HUDEP-2 (cell line): ENCODE results near the gene STK10.

Experiments
- DNase-seq, 76 experiments: peaks; one replicate each; lab custom pipeline; 2025; ENCODE audit not compliant: unreplicated experiment in 76 of 76; lab: John Stamatoyannopoulos, UW

Gene STK10

GRCh38 chr5:172111852-172112225 is 76.2 kb downstream of the STK10 start:
- peak in 22 of 76 experiments; percentile 10 to 61 (median 40) for DNase-seq

DNA sequence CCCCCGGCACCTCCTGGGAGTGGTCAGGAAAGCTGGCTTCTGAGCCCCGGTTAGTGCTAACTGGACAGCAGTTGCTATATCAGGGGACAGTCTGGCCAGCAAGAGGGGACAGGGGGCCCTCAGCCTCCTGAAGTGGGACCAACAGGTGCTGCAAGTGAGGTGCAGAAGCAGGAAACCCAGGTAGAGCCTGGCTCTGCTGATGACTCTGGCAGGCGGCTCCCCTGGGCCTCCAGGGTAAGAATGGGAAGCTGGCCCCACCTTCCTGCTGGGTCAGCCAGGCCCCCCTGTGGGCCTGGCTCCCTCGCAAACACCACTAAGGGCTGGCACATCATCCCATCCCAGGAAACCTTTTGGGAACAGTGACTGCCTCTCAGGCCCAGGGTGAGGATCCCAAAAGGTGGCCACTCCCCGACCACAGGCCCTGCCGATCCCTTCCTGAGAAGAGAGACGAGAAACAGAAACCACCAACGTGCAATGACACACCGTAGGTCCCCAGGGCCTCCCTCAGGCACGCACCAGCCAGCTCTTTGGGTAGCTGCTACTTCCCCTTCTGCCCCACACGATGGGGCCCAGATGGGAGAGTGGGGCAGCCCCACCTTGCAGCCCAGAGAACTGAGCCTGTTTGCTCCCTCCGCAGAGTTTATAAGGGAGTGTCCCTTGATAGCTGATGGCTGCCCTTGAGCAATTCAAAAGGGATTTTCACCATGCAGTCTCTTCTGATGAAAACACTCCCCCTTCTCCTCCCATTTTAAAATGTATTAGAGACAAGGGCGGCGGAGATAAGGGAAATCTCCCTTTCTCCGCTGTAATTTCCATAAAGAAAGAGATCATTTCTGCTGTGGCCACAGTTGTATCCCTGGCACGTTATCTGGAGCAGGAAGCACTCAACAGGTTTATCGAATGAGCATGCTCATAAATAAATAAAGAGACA is 76.8 kb downstream of the STK10 start:
- peak in 73 of 76 experiments; percentile 7 to 84 (median 59) for DNase-seq

DNA sequence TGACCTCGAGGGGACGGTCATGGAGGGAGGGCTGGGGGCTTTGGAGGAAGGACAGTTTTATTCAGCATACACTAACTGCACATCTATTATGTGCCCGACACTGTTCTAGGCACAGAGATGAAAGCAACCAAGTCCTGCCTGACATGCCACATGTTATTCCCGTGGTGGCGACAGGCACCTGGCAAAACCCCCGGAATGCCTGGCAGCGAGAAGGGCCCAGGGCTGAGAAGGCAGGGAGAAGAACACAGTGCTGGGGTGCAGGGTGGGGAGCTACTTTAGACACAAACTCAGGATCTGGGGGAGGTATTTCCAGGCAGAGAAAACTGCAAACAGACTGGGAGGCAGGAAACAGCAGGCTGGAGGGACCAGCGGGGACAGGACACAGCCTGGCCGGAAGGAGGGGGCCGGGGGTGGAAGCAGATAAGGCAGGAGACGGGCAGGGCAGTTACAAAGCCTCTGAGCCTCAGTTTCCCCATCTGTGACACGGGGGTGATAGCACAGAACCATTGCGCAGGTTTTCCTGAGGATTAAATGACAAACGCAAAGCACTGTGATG is 77.7 kb downstream of the STK10 start:
- no peak for DNase-seq

GRCh38 chr5:172109749-172110148 is 78.3 kb downstream of the STK10 start:
- no peak for DNase-seq

DNA sequence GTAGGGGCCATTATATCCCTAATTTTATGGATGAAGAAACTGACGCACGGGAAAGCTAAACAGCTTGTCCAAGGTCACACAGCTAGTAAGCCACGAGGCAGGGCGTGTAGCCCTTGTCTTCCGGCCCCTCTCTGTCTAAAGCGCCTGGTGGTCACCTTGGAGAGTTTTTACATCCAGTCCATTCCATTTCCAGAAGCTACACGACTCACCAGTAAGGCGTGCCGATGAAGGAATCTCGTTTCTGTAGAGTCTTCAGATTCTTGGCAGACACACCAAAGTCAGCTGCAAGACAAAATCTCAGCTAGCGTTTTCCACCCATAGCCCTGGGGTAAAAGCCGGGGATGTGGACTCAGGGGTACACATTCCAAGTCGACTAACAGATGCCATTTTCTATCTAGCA is 80.5 kb downstream of the STK10 start:
- no peak for DNase-seq

GRCh38 chr5:172106511-172107356 is 81.3 kb downstream of the STK10 start:
- DNase-seq: peak in 34 of 76 experiments; percentile 4 to 60 (median 29)

DNA sequence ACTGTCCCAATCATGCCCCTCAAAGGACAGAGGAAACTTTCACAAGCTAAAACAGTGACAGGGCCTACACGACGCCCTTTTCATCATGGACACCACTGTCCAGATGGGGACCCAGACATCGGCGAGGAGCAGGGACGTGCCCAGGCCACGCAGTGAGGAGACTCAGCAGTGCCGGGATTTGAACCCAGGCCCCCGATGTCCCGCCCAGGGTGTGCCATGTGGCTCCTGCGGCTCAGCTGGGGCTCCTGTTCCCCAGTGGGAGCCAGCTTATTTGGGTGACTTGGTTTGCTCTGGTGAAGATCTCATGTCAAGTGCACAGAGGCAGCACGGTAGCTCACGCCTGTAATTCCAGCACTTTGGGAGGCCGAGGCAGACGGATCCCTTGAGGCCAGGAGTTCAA is 82.2 kb downstream of the STK10 start:
- DNase-seq: no peak

GRCh38 chr5:172104801-172105701 is 83.0 kb downstream of the STK10 start:
- no peak for DNase-seq

DNA sequence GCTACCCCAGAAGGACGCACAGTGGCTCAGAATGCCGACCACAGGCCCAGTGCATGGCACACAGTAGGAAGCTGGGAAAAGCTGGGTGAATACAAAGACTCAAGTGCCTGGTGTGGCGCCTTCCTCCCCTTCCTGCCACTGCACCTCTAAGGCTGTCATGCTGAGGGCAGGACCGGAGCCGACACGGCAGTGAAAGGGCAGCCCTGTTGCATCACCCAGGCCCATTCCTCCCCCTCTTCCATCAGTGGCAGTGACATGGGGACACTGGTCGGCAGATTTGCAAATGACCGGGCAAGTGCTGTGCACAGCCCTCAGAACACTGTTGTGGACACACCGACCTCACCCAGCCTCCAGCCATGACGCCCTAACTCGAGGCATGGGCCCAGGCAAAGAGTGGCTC is 84.0 kb downstream of the STK10 start:
- no peak for DNase-seq

GRCh38 chr5:172102913-172103626 is 85.0 kb downstream of the STK10 start:
- peak in 72 of 76 experiments; percentile 15 to 85 (median 61) for DNase-seq

GRCh38 chr5:172102218-172102870 is 85.7 kb downstream of the STK10 start:
- no peak for DNase-seq

- DNase-seq: no peak
These were observed 86.3 kb downstream of the STK10 start for GRCh38 chr5:172101547-172102217.

DNA sequence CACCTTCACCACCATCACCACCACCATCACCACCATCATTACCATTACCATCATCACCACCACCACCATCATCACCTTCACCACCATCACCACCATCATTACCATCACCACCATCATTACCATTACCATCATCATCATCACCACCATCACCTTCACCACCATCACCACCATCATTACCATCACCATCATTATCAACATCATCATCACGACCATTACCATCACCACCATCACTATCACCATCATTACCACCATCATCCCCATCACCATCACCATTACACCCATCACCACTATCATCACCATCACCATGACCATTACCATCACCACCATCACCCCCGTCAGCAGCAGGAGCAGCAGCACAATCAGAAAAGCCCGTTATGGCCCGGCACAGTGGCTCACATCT is 89.1 kb downstream of the STK10 start:
- no peak for DNase-seq

GRCh38 chr5:172098046-172098445 is 90.0 kb downstream of the STK10 start:
- DNase-seq: no peak

DNA sequence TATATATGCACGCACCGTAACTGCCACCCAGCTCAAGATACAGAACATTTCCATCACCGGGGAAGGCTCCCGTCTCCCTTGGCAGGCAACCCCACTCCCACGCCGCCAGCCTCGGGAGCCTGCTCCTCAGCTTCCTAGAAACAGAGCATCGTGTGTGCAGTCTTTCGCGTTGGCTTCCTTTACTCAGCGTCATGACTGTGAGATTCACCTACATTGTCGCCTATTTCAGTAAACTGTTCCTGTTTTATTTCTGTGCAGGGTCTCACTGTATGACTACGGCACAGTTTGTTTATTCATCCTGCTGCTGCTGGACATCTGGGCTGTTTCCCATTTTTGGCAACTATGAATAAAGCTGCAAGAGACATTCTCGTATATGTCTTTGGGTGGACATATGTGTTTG is 90.7 kb downstream of the STK10 start:
- DNase-seq: no peak

GRCh38 chr5:172096207-172096940 is 91.7 kb downstream of the STK10 start:
- no peak for DNase-seq

DNA sequence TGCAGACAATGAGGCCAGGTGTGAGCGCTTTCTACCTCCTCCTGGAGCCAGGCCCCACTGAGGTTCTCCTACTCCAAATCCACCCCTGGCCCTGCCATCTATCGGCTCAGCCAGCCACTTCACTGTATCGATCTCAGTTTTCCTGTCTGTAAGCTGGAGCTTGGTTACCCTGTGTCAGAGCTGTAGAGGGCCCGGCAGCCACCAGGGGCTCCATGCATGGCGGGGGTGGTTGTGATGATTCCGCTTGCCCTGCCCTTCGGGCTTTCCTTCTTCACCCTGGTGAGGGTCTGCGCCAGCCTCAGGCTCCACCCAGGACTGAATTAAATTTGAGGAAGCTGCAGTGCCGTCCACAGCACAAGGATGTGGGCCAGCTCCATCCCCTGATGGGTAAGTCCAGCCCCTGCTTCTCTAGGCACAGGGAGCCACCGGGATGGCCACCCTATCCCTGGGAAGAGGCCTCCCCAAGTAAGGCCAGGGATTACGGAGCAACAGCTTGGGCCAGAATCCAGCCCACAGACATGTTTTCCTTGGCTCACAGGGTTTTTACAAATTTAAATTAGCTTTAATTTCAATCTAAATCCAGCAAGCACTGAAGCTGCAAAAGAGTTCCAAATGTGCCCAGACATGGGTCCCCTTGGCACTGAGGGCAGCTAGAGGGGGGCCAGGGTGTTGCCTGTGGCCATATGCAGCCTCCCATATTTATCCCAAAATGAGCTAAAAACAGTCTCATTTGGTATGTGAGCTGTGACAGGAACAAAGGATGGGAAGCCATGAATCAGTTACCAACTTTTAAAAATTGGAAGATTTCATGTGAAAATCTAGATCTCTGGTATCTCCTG is 92.4 kb downstream of the STK10 start:
- no peak for DNase-seq
